DMS53 (cell line): ENCODE measurements around the gene IVL.

ENCODE experiments used
- DNase-seq: peaks from one replicate; lab custom pipeline; 2025; lab: John Stamatoyannopoulos, UW

IVL gene

GRCh38 chr1:152946651-152947256, 38.4 kb downstream of the IVL start, which contains the start of gene SPRR5:
SPRR5 (plus strand) TSS chr1:152947206; CDS start chr1:152948555, 1,349 bp downstream.
- no peak for DNase-seq

DNA sequence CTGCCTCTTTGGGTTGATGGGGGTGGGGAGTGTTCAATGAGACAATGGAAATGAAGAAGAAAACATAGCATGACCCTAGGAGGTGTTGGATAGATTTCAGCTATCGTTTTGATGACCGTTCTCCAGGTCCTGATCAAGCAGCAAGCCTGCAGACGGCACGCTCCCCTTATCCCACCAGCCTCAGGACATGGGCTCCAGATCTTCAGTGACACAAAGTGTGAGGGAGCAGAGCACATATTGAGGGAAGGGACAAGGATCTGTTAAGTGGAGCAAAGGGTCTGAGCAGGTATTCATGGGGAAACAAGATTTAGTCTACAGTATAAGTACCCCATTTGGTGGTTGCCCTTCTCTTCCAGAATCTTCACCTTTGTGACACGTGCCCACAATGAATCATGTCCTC, 43.4 kb downstream of the IVL start:
- DNase-seq, result no peak

- DNase-seq, result no peak
Observed at GRCh38 chr1:152953761-152954160, 45.4 kb downstream of the IVL start.

GRCh38 chr1:152954436-152954835, 46.1 kb downstream of the IVL start:
- no peak for DNase-seq

GRCh38 chr1:152957561-152957960, 49.2 kb downstream of the IVL start:
- DNase-seq, result no peak

DNA sequence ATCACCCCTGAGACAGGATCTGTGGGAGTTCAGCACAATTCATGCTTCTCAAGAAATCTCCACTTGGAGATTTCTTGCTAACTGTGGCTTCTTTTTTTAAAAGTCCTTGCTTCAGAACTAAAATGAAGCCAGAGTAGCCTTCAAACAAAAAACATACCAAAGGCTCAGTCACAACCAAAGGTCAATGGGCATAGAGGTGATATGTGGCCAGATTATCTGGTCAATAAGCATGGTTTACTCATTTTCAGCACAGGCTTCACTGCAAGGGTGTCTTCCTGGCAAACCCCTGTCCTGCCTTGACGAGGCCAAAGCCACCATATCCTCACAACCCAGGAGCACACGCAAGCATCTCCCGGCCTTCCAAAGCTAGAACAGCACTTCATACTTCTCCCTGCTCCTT, 50.9 kb downstream of the IVL start:
- no peak for DNase-seq

DNA sequence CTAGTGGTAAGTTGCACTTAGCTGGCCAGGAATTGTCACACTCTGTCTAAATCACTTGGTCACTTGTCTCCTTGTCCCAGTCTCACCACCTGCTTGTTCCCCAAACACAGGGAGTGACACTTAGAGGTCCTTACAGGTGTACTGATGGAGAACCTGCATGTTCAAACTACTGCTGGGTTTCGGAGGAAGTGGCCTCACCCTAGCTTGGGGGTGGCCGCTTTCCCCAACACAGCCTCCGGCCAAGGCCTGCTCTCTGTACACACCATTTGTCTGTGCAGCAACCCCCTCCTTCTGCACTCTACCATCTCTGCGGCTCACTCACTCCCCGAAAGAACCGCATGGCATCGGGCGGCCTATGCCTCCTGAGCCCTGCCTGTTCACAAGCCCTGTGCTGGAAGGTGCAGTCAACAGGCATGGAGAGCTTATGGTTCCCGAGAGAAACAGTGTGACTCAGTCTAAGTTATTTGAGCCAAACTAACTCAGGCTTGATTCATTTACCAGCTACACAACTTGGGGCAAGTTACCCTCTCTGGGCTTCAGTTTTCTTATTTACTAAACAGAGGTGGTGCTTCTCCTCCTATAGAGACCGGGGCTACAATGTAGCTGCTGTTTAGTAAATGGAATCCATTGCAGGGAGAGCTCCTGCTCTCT, 51.6 kb downstream of the IVL start:
- DNase-seq, result no peak

- peak; percentile 8 for DNase-seq
Observed at GRCh38 chr1:152960452-152961044, 52.2 kb downstream of the IVL start.
